HG03064 (cell line): ENCODE results near the gene GFRA3.
"Not testable (repeated sequence)": the region's sequence is repeated elsewhere in the genome, so short reads cannot be mapped to it uniquely, and the experiment has no call there.

Experiments
- ATAC-seq: cut with Tn5 transposase; IDR thresholded peaks from one replicate; pipeline ENCODE4 v1.9.1; 2021; ENCODE audit warnings: low read depth; ENCODE audit not compliant: unreplicated experiment

GFRA3 gene

DNA sequence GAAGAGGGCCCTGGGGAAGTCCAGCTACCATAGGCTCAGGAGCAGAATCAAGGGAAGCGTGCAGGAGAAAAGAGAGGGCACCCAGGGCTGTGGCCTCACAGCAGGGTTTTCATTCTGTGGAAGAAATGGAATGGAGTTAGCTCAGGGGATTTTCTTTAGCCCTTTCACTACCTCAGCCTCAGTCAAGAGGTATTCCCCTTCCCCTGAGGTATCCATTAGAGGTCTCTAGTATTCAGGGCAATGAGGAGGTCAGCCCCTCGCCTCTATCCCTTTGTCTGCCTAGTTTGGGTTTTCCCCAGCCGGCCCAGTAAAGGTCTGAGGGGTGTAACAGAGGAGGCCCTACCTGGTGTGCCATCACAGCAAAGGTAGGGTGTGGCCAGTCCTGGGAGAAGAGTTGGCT is 21.5 kb downstream of the GFRA3 start:
- no peak for ATAC-seq

DNA sequence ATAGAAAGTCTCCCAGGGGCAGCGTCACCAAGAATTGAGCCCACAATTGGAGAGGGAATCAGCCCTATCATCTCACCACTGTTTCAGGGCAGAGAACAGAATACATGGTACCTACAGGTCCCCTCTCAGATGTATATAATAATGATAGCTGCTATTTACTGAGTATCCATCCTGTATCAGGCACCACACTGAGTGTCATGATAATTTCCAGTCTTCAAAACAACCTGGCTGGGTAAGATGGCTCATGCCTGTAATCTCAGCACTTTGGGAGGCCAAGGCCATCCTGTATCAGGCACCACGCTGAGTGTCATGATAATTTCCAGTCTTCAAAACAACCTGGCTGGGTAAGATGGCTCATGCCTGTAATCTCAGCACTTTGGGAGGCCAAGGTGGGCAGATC is 26.6 kb downstream of the GFRA3 start:
- not testable (repeated sequence) for ATAC-seq

DNA sequence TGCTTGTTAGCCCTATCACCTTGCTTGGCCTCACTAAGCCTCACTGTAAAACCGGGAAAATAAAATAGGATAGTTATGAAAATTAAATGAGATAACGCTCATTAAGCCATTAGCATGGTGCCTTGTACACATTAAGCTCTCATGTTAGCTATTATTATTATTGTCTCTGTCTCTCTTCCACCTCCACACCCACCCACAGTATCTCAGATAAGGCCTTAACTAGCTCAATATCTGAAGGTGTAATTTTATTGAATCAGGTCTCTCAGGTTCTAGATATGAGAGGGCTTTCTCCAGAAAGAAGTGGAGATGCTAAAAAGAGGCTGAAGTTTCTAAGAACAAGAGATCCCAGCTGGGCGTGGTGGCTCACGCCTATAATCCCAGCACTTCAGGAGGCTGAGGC is 27.6 kb downstream of the GFRA3 start:
- no peak for ATAC-seq

DNA sequence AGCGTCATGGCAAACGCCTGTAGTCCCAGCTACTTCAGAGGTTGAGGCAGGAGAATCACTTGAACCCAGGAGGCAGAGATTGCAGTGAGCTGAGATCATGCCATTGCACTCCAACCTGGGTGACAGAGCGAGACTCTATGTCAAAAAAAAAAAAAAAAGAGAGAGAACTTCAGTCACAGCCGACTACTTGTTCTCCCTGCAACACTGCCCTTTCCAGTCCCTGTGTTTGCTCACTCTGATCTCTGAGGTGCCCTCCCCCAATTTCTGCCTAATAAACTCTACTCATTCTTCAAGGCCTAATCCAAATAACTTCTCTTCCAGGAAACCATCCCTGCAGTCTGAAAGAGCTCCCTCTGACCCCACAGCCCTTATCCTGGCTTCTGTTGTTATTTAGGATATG is 28.1 kb downstream of the GFRA3 start:
- no peak for ATAC-seq

DNA sequence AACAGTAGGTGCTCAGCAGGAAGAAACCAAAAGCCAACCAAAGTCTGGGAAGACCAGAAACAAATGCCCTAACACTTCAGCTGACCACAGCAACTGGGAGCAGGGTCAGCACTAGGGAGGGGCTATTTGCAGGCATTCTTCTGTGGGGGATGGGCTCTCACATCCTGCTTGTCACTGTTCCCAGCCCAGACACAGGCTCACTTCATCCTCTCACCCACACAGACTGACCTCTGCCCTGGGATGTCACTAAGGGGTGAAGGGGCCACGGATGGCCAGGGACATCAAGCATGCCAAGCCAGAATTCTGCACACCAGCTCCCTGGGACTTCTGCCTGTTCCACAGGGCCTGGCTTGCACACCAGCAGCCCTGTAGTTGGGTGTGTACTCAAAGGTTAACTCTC is 28.7 kb downstream of the GFRA3 start:
- ATAC-seq = no peak

DNA sequence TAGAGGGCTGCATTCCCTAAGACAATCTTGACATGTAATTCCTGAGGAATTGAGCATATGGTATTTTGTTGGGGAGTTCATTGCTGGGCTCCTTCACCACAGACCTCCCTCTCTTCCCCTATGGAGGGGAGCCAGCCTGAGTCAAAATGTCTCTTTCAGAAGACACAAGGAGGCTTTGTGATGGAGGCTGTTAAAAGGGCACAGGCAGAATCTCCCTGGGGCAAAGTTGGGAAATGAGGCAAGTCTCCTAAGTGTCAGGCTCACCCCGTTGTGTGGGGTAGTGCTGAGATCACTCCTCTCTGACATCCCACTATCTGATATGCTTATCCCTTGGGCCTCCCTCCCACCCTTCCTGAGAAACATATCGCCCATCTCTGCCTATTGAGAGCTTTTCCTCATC is 30.6 kb downstream of the GFRA3 start:
- no peak for ATAC-seq

DNA sequence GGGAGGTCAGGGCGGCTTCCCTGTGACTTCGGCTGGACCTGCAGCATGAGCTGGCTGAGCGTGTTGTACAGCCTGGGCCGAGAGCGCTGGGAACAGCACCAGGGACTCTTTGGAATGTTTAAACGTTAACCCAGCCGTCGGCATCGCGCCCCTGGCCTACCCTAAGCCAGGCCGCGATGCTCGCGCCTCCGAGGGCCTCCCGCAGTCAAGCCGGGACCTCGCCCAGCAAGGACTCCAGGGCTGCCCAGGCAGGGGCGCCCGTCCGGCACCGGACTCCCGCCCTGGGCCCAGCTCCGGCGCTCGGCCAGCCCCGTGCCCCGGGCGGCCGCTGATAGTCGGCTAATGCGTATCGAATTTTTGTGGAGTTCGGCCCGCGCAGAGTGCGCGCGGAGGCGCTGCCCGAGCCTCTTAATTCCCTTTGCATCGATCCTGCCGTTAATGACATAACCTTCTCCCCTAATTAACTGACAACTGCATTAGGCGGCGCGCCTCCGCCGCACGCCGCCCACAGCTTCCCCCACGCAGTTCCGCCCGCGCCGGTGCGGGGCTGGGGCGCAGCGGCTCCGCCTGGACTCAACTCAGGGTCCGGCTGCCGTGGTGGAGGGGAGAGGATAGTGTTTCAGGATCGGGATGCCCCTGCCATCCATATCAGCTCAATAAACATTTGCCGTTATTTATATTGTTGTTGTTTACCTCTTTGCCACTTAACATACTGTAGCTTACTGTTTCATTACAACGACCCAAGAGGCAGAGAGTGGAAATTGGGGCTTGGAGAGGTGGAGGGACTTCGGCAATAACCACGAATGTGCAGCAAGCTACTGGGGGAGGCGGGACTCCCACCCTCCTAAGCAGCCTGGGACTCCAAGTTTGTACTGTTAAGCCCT is 32.5 kb downstream of the GFRA3 start:
- ATAC-seq = no peak

DNA sequence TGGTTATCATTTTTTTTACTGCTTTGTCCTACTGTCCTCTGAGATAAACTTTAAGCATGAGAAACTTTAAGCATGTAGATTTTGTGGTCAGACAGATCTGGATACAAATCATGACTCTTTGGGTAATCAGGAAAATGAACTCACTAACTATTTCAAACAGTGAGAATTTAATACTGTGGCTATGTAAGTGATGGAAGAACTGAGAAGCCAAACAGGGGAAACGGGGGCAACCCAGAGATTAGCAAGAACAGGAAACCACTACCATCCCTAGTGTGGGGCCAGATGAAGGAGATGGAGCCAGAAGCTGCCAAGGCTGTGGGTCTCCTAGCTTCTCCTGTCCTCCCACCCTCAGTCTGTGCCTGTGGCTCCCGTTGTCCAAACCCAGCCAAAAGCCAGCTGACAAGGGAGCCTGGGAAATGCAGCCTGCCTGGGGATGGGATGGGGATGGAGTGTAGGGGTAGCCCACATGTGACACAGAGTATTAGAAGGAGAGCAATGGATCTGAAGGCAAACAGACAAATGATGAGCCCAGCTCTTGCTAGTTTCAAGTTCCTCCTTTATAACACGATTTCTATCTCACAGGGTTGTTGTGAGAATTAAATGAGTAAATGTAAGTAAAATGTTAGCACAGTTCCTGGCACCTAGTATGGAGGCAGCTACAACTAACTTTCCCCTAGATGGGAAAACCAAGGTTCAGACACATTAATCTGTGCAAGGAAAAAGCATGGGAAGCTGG is 33.6 kb downstream of the GFRA3 start:
- no peak for ATAC-seq

DNA sequence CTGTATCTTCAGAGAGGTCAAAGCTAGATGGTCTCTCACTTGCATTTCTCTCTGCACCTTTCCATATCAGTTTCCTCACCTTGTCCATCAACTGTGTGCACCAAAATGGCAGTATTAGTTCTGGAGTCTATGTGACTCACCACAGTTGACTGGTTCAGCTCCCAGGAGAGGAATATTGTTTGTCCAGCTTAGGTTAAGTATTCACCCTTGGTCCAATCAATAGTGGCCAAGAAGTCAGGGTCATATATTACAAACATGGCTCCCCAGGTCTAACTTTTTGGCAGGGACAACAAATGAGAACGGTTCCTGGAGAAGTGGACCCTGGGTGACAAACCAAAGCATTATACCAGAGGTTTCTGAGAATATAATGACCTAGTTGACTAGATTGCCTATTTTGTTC is 36.4 kb downstream of the GFRA3 start:
- ATAC-seq = no peak

DNA sequence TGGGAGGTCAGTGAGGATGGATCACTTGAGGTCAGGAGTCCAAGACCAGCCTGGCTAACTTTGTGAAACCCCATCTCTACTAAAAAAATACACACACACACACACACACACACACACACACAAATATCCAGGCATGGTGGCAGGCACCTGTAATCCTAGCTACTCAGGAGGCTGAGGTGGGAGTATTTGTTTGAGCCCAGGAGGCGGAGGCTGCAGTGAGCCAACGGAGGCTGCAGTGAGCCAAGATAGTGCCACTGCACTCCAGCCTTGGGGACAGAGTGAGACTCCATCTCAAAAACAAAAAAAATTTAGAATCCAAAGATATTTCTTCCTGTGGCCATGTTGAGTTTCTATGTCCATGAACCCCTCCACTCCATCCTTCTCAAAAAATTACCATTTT is 39.8 kb downstream of the GFRA3 start:
- ATAC-seq = no peak

DNA sequence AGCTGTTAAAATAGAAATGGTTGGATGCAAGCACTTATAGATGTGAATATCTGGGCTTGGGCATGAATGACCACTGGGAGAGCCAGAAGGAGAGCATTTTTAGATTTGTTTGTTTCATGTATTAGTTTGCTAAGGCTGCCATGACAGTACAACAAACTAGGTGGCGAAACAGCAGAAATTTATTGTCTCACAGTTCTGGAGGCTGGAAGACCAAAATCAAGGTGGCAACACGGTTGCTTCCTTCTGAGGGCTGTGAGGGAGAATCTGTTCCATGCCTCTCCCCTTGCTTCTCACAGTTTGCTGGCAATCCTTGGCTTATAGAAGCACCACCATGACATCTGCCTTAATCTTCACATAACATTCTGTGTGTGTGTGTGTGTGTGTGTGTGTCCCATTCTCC is 41.1 kb downstream of the GFRA3 start:
- no peak for ATAC-seq

DNA sequence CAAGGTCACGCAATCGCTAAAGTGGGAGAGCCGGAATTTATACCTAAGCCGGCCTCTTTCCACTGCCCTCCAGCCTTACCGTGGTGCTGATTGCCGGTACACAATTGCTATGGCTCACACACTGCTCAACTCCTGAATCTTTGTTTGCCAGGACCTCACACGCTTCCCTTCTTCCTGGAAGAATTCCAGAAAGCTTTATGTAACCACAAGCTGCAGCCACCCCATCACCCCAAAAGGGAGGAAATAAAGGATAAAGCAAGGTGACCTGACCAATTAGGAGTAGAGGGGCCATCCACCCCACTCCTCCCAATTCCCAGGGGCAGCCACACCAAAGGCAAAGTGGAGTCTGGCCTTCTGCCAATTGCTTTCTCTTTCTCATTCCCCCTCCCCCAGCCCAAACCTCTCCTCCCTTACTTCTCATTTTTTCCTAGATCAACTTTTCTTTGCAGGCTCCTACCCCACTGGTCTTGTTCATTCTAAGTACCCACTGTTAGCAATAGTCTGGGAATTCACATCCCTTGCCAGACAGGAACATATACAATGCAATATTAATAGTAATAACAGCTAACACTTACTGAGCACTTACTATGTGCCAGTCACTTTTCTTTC is 43.3 kb downstream of the GFRA3 start:
- ATAC-seq = no peak

DNA sequence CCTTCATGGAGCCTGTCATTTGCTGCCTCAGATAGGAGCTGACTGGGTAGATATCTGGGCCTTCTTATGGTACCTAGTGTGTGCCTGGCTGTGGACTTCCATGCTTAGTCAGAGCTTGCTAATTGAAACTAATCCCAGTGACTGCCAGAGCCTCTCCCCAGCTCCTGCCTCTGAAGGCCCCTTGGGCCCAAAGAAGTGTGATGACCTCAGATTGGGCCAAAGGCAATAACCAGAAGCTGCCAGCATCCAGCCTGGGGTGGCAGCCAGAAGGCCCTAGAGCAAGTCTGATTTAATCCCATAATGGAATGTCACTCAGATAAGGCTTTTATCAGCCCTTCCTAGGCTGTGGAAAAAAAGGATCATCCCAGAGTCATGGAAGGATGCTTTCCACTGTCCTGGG is 44.2 kb downstream of the GFRA3 start:
- ATAC-seq = no peak

DNA sequence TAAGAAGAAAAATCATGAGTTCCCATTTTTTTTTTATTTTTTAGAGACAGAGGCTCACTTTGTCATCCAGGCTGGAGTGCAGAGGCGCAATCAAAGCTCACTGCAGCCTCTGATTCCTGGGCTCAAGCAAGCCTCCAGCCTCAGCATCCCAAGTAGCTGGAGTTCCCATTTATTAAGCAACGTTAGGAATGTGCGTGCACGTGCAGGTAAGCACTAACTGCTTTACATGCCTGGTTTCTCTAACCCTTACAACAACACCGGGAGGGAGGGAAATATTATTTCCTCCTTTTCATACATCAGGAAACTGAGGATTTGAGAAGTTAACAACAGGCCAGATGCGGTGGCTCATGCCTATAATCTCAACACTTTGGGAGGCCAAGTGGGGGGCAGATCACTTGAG is 45.0 kb downstream of the GFRA3 start:
- ATAC-seq = no peak

DNA sequence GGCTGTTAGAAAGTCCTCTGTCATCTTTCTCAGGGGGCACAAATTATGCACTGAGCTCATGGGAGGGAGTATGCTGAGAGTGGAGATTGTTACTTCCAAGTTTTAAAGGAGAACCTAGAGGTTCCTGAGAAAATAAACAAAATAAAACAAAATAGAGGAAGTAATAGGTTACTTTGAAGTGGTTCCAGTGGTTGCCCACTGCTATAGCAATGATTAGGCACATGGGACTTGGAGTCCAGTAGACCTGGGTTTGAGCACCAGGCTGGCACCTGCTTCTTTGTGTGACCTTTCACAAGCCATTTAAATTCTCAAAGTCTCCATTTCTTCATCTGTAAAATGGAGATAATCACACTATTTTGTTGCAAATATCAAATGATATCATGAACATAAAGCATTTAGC is 47.5 kb downstream of the GFRA3 start:
- ATAC-seq = no peak

DNA sequence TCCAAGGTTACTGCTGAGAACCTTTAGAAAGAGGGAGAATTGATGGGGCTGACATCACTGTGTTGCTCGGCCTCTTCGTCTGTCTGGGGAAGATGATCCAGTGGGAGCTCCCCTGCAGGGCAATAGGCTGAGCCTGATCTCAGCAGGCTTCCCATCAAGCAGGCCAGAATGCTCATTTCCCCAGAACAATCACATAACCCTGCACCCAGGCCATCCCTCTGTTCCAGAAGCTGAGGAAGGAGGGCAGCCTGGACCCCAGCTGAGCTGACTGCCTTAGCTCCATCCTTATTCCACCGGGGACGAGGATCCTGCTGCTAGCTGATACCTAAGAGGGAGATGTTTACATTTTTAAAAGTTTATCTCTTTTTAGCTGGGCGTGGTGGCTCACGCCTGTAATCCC is 49.7 kb downstream of the GFRA3 start:
- no peak for ATAC-seq

DNA sequence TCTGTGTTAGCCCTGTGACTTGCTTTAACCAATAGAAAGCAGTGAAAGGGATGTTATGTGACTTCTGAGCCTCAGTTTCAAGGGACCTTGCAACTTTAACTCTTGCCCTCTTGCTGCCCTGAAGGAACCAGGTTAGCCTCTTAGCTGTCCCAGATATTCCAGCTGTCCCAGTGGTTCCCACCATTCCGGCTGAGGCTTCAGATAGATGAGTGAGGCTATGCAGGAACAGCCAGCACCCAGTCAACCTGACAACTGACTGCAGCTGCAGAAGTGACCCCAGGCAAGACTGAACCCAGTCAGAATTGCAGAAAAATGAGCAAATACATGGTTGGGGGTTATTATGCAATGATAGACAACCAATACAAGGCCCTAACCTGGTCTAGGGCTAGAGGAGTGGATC is 50.9 kb downstream of the GFRA3 start:
- ATAC-seq = no peak

DNA sequence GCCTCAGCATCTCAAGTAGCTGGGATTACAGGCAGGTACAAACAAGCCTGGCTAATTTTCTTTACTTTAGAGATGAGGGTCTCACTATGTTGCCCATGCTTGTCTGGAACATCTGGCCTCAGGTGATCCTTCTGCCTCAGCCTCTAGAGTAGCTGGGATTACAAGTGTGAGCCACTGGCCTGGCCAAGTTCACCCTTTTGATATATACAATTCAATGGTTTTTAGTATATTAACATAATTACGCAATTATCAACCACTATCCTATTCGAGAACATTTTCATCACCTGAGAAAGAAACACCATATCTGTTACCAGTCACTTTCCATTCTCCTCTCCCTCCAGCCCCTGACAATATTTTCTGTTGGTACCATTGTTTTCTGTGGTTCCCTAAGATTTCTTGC is 57.6 kb downstream of the GFRA3 start:
- no peak for ATAC-seq

DNA sequence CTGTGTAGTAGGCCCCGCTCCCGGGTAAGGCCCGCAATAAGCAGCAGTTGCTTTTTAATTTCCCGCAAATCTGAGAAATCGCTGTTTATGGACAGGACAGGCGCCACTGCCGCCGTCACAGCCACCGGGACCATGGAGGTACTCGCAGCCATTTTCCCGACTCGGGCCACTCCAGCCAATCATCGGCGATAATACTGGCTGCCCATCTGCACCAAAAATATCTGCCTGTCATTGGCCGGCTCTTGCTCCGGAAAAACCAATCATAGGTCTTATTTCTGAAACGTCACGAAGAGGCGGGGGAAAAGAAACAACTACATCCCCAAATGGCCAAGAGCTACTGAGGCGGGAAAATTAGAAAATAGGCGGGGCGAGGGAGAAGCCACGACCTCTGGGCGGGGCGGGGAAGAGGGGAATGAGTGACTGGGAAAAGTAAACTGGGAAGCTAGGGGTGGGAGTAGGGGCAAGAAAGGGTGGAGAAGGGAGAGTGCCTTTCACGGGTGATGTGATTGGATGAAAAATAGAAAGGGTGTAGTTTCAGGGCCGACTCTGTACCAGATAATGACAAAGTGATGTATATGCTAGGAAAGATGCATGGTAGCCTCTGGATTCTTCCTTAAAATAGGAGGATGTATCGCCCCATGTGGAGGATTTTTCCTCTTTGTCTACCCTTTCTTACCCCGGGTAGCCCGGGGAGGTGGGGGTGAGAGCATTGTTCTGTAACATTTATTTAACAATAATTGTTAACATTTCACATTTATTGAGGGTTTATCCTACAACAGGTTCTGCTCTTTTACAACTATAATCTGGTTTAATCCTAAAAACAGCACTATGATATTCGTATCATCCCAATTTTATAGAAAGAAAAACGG is 61.0 kb downstream of the GFRA3 start, which contains the start of gene CDC23:
Gene CDC23 (minus strand): TSS at position 163 of the 869 bp plus-strand sequence. CDS start 11 bp downstream, at position 152.
- ATAC-seq = peak; percentile 96

DNA sequence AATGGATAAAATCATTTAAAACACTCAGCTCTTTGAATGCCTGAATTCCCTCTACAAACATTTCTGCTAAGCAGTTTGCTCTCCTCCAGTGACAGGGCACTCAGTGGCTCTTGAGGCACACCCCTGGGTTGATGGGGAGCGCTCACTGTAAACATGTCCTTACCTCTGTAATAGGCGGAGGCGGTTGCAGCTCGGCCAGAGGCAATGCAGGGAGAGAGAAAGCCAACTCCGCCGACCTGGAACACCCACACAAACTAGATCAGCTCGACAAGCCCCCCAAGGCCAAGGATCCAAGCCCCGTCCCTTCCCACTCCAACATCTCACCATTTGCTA is 61.6 kb downstream of the GFRA3 start:
- ATAC-seq = peak; percentile 21

DNA sequence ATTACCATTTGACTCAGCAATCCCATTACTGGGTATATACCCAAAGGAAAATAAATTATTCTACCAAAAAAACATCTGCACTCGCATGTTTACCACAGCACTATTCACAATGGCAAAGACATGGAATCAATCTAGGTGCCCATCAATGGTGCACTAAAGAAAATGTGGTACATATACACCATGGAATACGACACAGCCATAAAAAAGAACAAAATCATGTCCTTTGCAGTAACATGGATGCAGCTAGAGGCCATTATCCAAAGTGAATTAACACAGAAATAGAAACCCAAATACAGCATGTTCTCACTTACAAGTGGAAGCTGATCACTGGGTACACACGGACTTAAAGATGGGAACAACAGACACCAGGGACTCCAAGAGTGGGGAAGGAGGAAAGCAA is 63.4 kb downstream of the GFRA3 start:
- no peak for ATAC-seq
